Measurements from ENCODE around the gene ANKIB1.

ANKIB1 gene

DNA sequence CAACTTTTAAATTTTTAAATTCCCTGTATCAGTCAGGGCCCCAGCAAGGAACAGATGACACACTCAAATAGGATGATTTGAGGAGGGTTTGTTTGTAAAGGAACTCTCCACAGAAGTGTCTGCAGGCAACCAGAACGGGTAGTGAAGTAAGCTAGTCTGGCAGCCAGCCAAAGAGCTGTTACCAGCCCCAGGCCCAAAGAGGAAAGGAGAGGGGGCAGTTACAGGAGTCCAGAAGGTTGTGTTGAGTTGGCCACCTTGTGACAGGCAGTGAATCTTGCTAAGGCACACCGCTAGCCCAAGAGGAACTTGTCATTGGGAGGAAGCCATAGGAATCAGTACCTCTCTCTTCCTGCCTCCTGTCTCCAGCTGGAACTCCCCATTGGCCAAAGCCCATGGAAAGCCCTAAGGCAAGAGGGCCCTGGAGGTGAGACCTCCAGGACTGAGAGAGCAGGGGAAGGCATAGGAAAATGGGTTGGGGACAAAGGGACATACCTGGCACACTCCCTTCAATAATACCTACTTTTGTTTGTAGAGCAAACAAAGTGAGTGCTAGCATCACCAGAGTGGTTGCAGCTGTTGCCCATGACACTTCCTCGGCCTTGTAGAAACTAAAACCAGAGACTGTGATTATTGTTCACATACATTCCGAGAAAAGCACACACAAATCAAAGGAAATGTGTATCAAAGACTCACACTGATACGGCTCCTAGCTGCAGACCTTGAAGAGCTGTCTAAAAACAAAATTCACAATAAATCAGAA is 176.1 kb downstream of the ANKIB1 start:
- H3K79me2 ChIP-seq (ENCODE audit: control insufficient read depth, insufficient read depth, low read length, unreplicated experiment), result no peaks in the 10 kb centered on the region
- no peak overlapping the region for H3K4me3 ChIP-seq (ENCODE audit: low read depth, low read length)
- H3K4me1 ChIP-seq (ENCODE audit: control insufficient read depth, insufficient read depth, low read length, unreplicated experiment), result no peaks in the 10 kb centered on the region
- no peak overlapping the region for H3K27ac ChIP-seq (ENCODE audit: low read depth, low read length)
- H3K36me3 ChIP-seq (ENCODE audit: insufficient read depth, low read length), result no peaks in the 10 kb centered on the region
- H2AFZ ChIP-seq (ENCODE audit: low read length, unreplicated experiment), result no peak overlapping the region
- no peaks in the 10 kb centered on the region for H3K27me3 ChIP-seq (ENCODE audit: insufficient read depth, low read length)

DNA sequence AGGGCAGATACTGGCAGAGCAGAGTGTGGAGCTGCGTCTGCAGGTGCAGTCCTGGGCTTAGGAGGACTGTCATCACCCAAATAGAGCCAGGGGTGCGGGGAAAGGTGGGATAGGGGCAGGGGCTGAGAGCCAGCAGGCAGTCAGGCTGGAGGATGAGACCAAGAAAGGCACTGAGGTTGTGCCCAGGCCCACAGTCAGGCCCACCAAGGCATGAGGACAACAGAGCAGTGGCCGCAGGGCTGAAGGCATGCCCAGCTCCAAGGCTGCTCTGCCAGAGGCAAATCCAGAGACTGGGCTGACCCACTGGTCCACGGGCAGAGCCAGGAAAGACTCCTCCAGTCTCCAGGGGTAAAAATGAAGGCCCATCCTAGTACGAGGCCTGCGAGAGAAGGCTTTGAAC is 177.2 kb downstream of the ANKIB1 start:
- H3K27ac ChIP-seq (ENCODE audit: low read depth, low read length), result no peak overlapping the region
- no peak overlapping the region for H2AFZ ChIP-seq (ENCODE audit: low read length, unreplicated experiment)
- no peaks in the 10 kb centered on the region for H3K79me2 ChIP-seq (ENCODE audit: control insufficient read depth, insufficient read depth, low read length, unreplicated experiment)
- H3K4me3 ChIP-seq (ENCODE audit: low read depth, low read length), result no peak overlapping the region
- H3K4me1 ChIP-seq (ENCODE audit: control insufficient read depth, insufficient read depth, low read length, unreplicated experiment), result no peaks in the 10 kb centered on the region
- no peaks in the 10 kb centered on the region for H3K27me3 ChIP-seq (ENCODE audit: insufficient read depth, low read length)
- H3K36me3 ChIP-seq (ENCODE audit: insufficient read depth, low read length), result no peaks in the 10 kb centered on the region

DNA sequence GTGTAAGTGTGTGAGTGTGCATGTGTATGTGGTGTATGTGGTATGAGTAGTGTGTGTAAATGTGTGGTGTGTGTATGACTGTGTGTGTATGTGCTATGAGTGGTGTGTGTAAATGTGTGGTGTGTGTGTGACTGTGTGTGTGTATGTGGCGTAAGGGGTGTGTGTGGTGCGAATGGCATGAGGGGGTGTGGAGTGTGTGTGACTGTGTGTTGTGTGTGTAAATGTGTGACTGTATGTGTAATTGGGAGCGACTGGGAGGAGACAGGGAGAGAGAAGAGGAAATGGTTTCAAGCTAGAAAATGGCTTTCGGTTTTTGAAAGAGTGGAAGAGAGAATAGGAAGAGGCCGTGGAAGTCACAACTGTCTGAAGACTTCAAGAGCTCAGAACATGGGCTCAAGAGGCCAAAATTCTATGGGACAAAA is 177.9 kb downstream of the ANKIB1 start:
- H3K36me3 ChIP-seq (ENCODE audit: insufficient read depth, low read length), result no peaks in the 10 kb centered on the region
- H3K27ac ChIP-seq (ENCODE audit: low read depth, low read length), result no peak overlapping the region
- no peaks in the 10 kb centered on the region for H3K79me2 ChIP-seq (ENCODE audit: control insufficient read depth, insufficient read depth, low read length, unreplicated experiment)
- H3K4me1 ChIP-seq (ENCODE audit: control insufficient read depth, insufficient read depth, low read length, unreplicated experiment), result no peaks in the 10 kb centered on the region
- H3K27me3 ChIP-seq (ENCODE audit: insufficient read depth, low read length), result no peaks in the 10 kb centered on the region
- H3K4me3 ChIP-seq (ENCODE audit: low read depth, low read length), result peak overlapping the region; percentile 71; the same call in 1 of the 2 replicates
- peak overlapping the region; percentile 55 for H2AFZ ChIP-seq (ENCODE audit: low read length, unreplicated experiment)

DNA sequence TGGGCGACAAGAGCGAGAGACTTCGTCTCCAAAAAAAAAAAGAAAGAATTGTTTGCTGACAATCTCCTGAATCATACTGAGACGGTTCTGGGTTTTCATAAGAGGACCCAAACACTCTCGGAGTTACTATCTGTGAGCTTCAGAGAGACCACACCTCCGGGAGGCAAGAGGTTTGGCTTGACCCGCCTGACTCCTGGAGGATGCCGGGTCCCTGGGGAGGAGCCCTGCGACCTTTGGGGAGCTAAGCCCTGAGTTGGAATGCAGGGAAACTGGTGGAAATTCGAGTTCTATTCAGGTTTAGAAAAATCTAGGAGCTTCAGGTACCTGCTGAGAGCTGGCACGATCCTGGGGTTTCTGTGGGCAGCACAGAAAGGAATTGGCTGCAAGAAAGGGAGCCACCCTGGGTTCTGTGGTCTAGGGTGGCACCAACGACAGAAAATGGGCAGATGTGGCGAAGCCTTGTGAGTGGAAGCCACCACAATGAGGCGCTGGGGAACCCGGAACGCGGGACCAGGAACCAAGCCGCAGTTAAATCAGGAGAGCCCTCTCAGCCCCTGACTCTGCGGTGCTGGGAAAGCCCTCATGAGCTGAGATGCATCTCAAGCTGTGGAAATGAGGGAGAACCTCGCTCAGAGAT is 179.7 kb downstream of the ANKIB1 start:
- H3K27ac ChIP-seq (ENCODE audit: low read depth, low read length), result no peak overlapping the region
- no peaks in the 10 kb centered on the region for H3K36me3 ChIP-seq (ENCODE audit: insufficient read depth, low read length)
- H2AFZ ChIP-seq (ENCODE audit: low read length, unreplicated experiment), result peak overlapping the region; percentile 15
- no peaks in the 10 kb centered on the region for H3K4me1 ChIP-seq (ENCODE audit: control insufficient read depth, insufficient read depth, low read length, unreplicated experiment)
- no peak overlapping the region for H3K4me3 ChIP-seq (ENCODE audit: low read depth, low read length)
- H3K79me2 ChIP-seq (ENCODE audit: control insufficient read depth, insufficient read depth, low read length, unreplicated experiment), result no peaks in the 10 kb centered on the region
- no peaks in the 10 kb centered on the region for H3K27me3 ChIP-seq (ENCODE audit: insufficient read depth, low read length)

DNA sequence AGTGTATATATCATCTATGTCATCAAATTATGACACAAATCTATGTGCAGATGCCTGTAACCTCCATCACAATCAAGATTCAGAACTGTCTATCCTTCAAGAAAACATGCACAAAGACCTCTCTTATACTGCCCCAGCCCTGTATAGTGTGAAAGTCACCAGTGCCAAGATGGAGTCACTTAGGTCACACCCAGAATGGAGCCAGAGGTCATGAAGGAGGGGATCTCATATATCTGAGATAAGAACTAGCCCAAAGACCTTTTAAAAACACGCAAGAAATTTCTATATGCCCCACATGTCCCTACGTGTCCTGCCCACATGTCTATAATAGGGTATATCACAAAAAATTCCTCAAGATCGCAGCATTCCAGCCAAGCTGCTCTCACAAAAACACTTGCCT is 181.4 kb downstream of the ANKIB1 start:
- no peak overlapping the region for H2AFZ ChIP-seq (ENCODE audit: low read length, unreplicated experiment)
- H3K4me3 ChIP-seq (ENCODE audit: low read depth, low read length), result no peak overlapping the region
- H3K79me2 ChIP-seq (ENCODE audit: control insufficient read depth, insufficient read depth, low read length, unreplicated experiment), result no peaks in the 10 kb centered on the region
- H3K27ac ChIP-seq (ENCODE audit: low read depth, low read length), result no peak overlapping the region
- no peaks in the 10 kb centered on the region for H3K36me3 ChIP-seq (ENCODE audit: insufficient read depth, low read length)
- H3K27me3 ChIP-seq (ENCODE audit: insufficient read depth, low read length), result no peaks in the 10 kb centered on the region
- H3K4me1 ChIP-seq (ENCODE audit: control insufficient read depth, insufficient read depth, low read length, unreplicated experiment), result no peaks in the 10 kb centered on the region

DNA sequence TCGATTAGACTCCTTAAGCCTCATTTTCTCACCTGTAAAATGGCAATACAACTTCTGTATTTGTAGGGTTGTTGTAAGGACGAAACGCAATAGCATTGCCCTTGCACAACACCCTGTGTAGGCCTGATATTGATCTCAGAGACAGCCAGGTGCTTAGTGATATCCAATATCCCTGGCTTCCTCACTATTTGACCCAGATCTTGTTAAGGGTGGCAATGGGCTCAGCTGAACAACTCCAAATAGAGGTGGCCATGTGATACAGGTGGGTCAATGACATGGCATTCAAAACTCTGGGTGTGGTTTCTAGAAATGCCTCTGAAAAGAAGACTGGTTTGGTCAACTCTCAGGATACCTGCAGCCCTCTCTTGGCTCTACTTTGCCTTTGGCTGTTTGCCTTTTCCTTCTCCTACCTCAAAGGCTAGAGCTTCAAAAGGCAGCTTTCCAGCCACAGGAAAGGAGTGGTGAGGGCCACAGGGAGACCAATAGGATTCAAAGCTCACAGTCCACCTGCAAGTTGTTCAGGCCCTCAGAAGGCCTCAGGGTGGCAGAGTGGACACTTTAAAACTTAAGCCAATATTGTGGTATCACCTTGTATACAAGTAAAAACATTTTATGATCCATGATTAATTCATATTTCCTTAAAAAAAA is 186.6 kb downstream of the ANKIB1 start:
- no peak overlapping the region for H3K27ac ChIP-seq (ENCODE audit: low read depth, low read length)
- no peaks in the 10 kb centered on the region for H3K27me3 ChIP-seq (ENCODE audit: insufficient read depth, low read length)
- no peak overlapping the region for H2AFZ ChIP-seq (ENCODE audit: low read length, unreplicated experiment)
- H3K4me1 ChIP-seq (ENCODE audit: control insufficient read depth, insufficient read depth, low read length, unreplicated experiment), result no peaks in the 10 kb centered on the region
- H3K36me3 ChIP-seq (ENCODE audit: insufficient read depth, low read length), result no peaks in the 10 kb centered on the region
- no peak overlapping the region for H3K4me3 ChIP-seq (ENCODE audit: low read depth, low read length)
- no peaks in the 10 kb centered on the region for H3K79me2 ChIP-seq (ENCODE audit: control insufficient read depth, insufficient read depth, low read length, unreplicated experiment)

DNA sequence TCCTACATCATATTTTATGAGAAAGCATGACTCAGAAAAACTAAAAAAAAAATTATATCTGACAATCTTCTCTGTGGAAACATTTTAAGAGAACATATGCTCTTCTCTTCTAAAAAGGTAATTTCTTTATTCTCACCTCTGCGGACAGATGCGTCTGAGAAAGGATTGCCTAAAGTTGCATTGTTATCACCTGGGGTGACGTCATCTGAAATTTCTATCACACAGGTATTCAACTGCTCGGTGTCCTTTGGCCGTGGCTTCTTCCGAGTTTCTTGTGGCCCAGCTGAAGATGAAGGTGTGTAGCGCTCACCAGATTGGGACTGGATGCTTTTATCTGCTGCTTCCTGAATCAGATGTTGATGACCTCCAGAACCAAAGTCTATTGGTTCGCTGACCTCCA is 187.2 kb downstream of the ANKIB1 start:
- no peak overlapping the region for H2AFZ ChIP-seq (ENCODE audit: low read length, unreplicated experiment)
- H3K4me1 ChIP-seq (ENCODE audit: control insufficient read depth, insufficient read depth, low read length, unreplicated experiment), result no peaks in the 10 kb centered on the region
- H3K27ac ChIP-seq (ENCODE audit: low read depth, low read length), result no peak overlapping the region
- no peaks in the 10 kb centered on the region for H3K79me2 ChIP-seq (ENCODE audit: control insufficient read depth, insufficient read depth, low read length, unreplicated experiment)
- H3K4me3 ChIP-seq (ENCODE audit: low read depth, low read length), result no peak overlapping the region
- no peaks in the 10 kb centered on the region for H3K27me3 ChIP-seq (ENCODE audit: insufficient read depth, low read length)
- H3K36me3 ChIP-seq (ENCODE audit: insufficient read depth, low read length), result no peaks in the 10 kb centered on the region

DNA sequence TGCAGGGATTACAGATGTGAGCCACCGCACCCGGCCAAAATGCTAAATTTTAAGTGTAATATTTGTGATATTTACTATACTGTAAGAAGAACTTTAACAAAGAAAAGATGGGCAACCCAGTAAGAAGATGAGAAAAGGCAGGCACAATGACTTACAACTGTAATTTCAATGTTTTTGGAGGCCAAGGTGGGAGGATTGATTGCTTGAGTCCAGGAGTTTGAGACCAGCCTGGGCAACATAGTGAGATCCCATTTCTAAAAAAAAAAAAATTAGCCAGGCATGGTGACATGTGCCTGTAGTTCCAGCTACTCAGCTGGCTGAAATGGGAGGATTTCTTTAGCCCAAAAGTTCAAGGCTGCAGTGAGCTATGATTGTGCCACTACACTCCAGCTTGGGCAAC is 189.8 kb downstream of the ANKIB1 start:
- H3K27me3 ChIP-seq (ENCODE audit: insufficient read depth, low read length), result 0 out of 2 replicates have a peak, but pooled peaks cover 11% of the 10 kb centered on the region
- no peak overlapping the region for H3K27ac ChIP-seq (ENCODE audit: low read depth, low read length)
- no peaks in the 10 kb centered on the region for H3K36me3 ChIP-seq (ENCODE audit: insufficient read depth, low read length)
- H3K79me2 ChIP-seq (ENCODE audit: control insufficient read depth, insufficient read depth, low read length, unreplicated experiment), result no peaks in the 10 kb centered on the region
- H3K4me1 ChIP-seq (ENCODE audit: control insufficient read depth, insufficient read depth, low read length, unreplicated experiment), result no peaks in the 10 kb centered on the region
- H3K4me3 ChIP-seq (ENCODE audit: low read depth, low read length), result no peak overlapping the region
- no peak overlapping the region for H2AFZ ChIP-seq (ENCODE audit: low read length, unreplicated experiment)

DNA sequence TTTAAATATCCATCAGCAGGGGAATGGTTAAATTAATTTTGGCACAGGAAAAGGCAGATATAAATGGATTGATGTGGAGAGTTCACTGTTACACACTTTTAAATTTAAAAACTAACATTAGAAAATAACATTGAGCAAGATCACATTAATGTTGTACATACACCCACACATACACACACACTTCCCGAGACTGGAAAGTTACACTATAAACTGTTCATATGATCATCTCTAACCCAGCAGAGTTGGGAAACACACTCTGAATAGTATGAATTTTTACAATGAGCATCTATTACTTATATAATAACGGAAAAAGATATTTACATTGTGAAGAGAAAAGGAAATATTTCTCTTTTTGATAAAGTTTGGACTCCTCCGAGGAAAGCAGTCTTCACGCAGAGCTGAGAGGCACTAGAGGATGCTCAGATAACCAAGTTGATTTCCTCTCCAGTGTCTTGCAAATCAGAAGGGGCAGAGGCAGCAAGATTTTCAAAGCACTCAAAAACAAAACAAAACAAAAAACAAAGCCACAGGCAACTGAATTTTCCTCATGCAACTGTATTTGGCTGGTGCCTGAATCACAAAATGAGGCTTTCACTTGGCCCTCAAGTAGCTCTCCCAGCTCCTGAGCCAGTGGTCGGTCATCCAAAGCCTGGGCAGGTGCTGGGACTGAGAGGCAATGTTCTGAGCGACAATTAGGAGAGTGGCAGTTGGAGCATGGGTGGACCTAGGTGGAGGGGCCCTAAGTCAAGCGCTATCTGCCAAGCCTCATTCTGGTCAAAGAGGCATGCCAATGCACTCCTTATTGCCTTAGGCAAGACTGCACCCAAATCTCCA is 191.1 kb downstream of the ANKIB1 start:
- H3K4me3 ChIP-seq (ENCODE audit: low read depth, low read length), result no peak overlapping the region
- H3K27me3 ChIP-seq (ENCODE audit: insufficient read depth, low read length), result 0 out of 2 replicates have a peak, but pooled peaks cover 11% of the 10 kb centered on the region
- no peaks in the 10 kb centered on the region for H3K36me3 ChIP-seq (ENCODE audit: insufficient read depth, low read length)
- no peak overlapping the region for H2AFZ ChIP-seq (ENCODE audit: low read length, unreplicated experiment)
- H3K79me2 ChIP-seq (ENCODE audit: control insufficient read depth, insufficient read depth, low read length, unreplicated experiment), result no peaks in the 10 kb centered on the region
- H3K4me1 ChIP-seq (ENCODE audit: control insufficient read depth, insufficient read depth, low read length, unreplicated experiment), result no peaks in the 10 kb centered on the region
- no peak overlapping the region for H3K27ac ChIP-seq (ENCODE audit: low read depth, low read length)

DNA sequence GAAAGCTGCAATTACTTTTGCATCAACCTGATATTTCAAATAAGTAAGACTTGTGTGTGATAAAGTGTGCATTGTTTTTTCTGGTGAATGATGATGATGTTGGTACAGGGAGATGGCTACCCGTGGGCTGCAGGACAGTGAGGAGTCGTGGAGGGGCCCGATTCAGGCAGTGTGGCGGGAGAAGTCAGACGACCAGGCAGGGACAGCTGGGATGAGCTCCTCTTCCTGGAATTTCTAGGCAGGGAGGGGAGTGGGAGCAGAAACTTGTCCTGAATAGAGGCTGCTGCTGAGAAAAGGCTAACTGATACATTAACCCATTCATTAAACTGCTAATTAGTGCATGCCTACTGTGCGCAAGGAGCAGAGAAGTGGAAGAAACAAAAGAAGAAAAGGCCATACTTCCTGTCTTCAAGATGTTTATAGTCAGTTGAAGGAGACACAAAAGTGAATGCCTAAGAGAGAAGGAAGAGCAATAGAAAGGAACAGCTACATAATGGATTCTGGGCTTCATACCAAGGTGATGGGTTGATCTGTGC is 192.2 kb downstream of the ANKIB1 start:
- Histone ChIP-seq H3K4me3 (ENCODE audit: low read depth, low read length) (no peak overlapping the region), H3K27me3 (ENCODE audit: insufficient read depth, low read length) (0 out of 2 replicates have a peak, but pooled peaks cover 11% of the 10 kb centered on the region), H3K4me1 (ENCODE audit: control insufficient read depth, insufficient read depth, low read length, unreplicated experiment) (no peaks in the 10 kb centered on the region), H3K27ac (ENCODE audit: low read depth, low read length) (no peak overlapping the region), H3K79me2 (ENCODE audit: control insufficient read depth, insufficient read depth, low read length, unreplicated experiment) (no peaks in the 10 kb centered on the region), H2AFZ (ENCODE audit: low read length, unreplicated experiment) (no peak overlapping the region), H3K36me3 (ENCODE audit: insufficient read depth, low read length) (no peaks in the 10 kb centered on the region)

Data from ACC112 (cell line).